Muscle layer of duodenum (tissue), 2 donors: ENCODE measurements around the gene STRBP.

Experiments
- H3K27ac ChIP-seq: one replicate; pipeline ENCODE4 v1.7.0; 2013; ENCODE audit warnings: mild to moderate bottlenecking, low read length
- H3K27me3 ChIP-seq: one replicate; pipeline ENCODE4 v1.7.0; 2013; ENCODE audit warnings: low read depth, mild to moderate bottlenecking, control low read depth, low read length
- H3K36me3 ChIP-seq, 2 donors: one replicate each; pipeline ENCODE4 v1.7.0; 2013; ENCODE audit warnings: low read length in 2 of 2, control low read depth in 1 of 2, mild to moderate bottlenecking in 1 of 2; ENCODE audit not compliant: insufficient read depth in 2 of 2, control insufficient read depth in 1 of 2
- H3K4me1 ChIP-seq, 2 donors: one replicate each; pipeline ENCODE4 v1.7.0; 2013; ENCODE audit warnings: low read length in 2 of 2, mild to moderate bottlenecking in 2 of 2, control low read depth in 1 of 2, moderate library complexity in 1 of 2; ENCODE audit not compliant: insufficient read depth in 2 of 2, control insufficient read depth in 1 of 2
- H3K4me3 ChIP-seq, 2 donors: one replicate each; pipeline ENCODE4 v1.7.0; 2013; ENCODE audit warnings: low read length in 2 of 2, low read depth in 1 of 2, mild to moderate bottlenecking in 1 of 2
- H3K9me3 ChIP-seq, 2 donors: one replicate each; pipeline ENCODE4 v1.7.0; 2013; ENCODE audit warnings: low read length in 2 of 2, control low read depth in 1 of 2, mild to moderate bottlenecking in 1 of 2; ENCODE audit not compliant: control insufficient read depth in 1 of 2
- donor health status: healthy.

The STRBP gene

GRCh38 chr9:123074628-123075027 is 193.8 kb downstream of the STRBP start:
- no peaks in the 10 kb centered on the region for H3K9me3 ChIP-seq
- H3K4me1 ChIP-seq: peaks cover 0 to 12% of the 10 kb centered on the region in 2 donors
- H3K4me3 ChIP-seq: no peak overlapping the region
- no peaks in the 10 kb centered on the region for H3K27me3 ChIP-seq
- peaks cover 28 to 39% of the 10 kb centered on the region in 2 donors for H3K36me3 ChIP-seq
- H3K27ac ChIP-seq: no peak overlapping the region

- Histone ChIP-seq H3K4me3 (no peak overlapping the region), H3K4me1 (peaks cover 0 to 12% of the 10 kb centered on the region in 2 donors), H3K9me3 (no peaks in the 10 kb centered on the region), H3K27me3 (no peaks in the 10 kb centered on the region), H3K27ac (no peak overlapping the region), H3K36me3 (peaks cover 26 to 42% of the 10 kb centered on the region in 2 donors)
These were observed 194.4 kb downstream of the STRBP start for GRCh38 chr9:123073991-123074422.

- H3K27me3 ChIP-seq: no peaks in the 10 kb centered on the region
- peaks cover 0 to 12% of the 10 kb centered on the region in 2 donors for H3K4me1 ChIP-seq
- H3K4me3 ChIP-seq: no peak overlapping the region
- H3K27ac ChIP-seq: no peak overlapping the region
- no peaks in the 10 kb centered on the region for H3K9me3 ChIP-seq
- H3K36me3 ChIP-seq: peaks cover 26 to 42% of the 10 kb centered on the region in 2 donors
These were observed 194.9 kb downstream of the STRBP start for GRCh38 chr9:123073441-123073840.

GRCh38 chr9:123072407-123072995 is 195.9 kb downstream of the STRBP start:
- Histone ChIP-seq H3K27ac (no peak overlapping the region), H3K9me3 (no peaks in the 10 kb centered on the region), H3K4me1 (peaks cover 0 to 12% of the 10 kb centered on the region in 2 donors), H3K36me3 (peaks cover 30 to 42% of the 10 kb centered on the region in 2 donors), H3K4me3 (no peak overlapping the region), H3K27me3 (no peaks in the 10 kb centered on the region)
